ENCODE results near the gene LRRC75A. TPM values are rescaled to one million over a fixed set of nuclear protein-coding genes. Genes with fewer than 3 reads are reported as not detected.
A peak's percentile ranks its signal among the peaks of the same experiment; 100 is the strongest.

Gene LRRC75A
- total and polyA plus RNA-seq, 2 experiments from 2014 or later = 5.3 to 26.2 TPM

GRCh38 chr17:16488968-16489337 is 3.0 kb downstream of the LRRC75A start:
- Histone ChIP-seq H3K4me3 (no peak overlapping the region), H4K20me1 (replicated peaks; ENCODE audit: insufficient read depth) (0 out of 2 replicates have a peak, but pooled peaks cover 3% of the 10 kb centered on the region), H3K9me2 (ENCODE audit: insufficient read depth) (no peaks in the 10 kb centered on the region), H3K27ac (ENCODE audit: low read depth) (no peak overlapping the region), H3F3A (replicated peaks; ENCODE audit: low read depth) (peaks cover 35% of the 10 kb centered on the region), H3K27me3 (ENCODE audit: insufficient read depth) (no peaks in the 10 kb centered on the region), H3K36me3 (ENCODE audit: insufficient read depth) (no peaks in the 10 kb centered on the region; the same call in 1 of the 2 replicates), H3K4me2 (peak overlapping the region; percentile 67), H3K79me2 (replicated peaks; ENCODE audit: insufficient read depth) (peaks cover 34% of the 10 kb centered on the region), H3K4me1 (ENCODE audit: insufficient read depth) (peaks cover 60% of the 10 kb centered on the region), H2AFZ (no peak overlapping the region)
- DNase-seq (ENCODE audit: low spot score) (no peak), ATAC-seq (no peak)
- peaks cover 39% of the 10 kb centered on the region for H3K27me3 Mint-ChIP-seq (ENCODE audit: insufficient read depth, low read depth, poor library complexity)
- H3K9me3 Mint-ChIP-seq = no peaks in the 10 kb centered on the region
- H3K36me3 Mint-ChIP-seq (ENCODE audit: low read depth) = peaks cover 9% of the 10 kb centered on the region; the same call in 2 of the 3 replicates
- TF ChIP-seq ZNF114 (CRISPR knock-in tag; IDR thresholded peaks at IDR 0.05) = no peak
- no peak for TF ChIP-seq ZNF462 (CRISPR knock-in tag; IDR thresholded peaks at IDR 0.05)
- TF ChIP-seq EZH2 (IDR thresholded peaks at IDR 0.05; ENCODE audit: low read depth, unreplicated experiment) = no peak
- TF ChIP-seq ETS1 (IDR thresholded peaks at IDR 0.05) = no peak
- TF ChIP-seq NANOG (IDR thresholded peaks at IDR 0.05; ENCODE audit: borderline replicate concordance) = no peak
- TF ChIP-seq REST (IDR thresholded peaks at IDR 0.05; ENCODE audit: unreplicated experiment) = no peak
- no peak for TF ChIP-seq ZNF331 (CRISPR knock-in tag; IDR thresholded peaks at IDR 0.05; ENCODE audit: low read depth)
- TF ChIP-seq CREB1 (CRISPR knock-in tag; IDR thresholded peaks at IDR 0.05; ENCODE audit: low read depth) = no peak
- no peak for TF ChIP-seq POLR2AphosphoS5 (IDR thresholded peaks at IDR 0.05; ENCODE audit: low read depth)
- TF ChIP-seq EZH2phosphoT487 (IDR thresholded peaks at IDR 0.05; ENCODE audit: unreplicated experiment) = no peak
- TF ChIP-seq JUNB (IDR thresholded peaks at IDR 0.05; ENCODE audit: unreplicated experiment) = no peak
- no peak for TF ChIP-seq STAT1 (IDR thresholded peaks at IDR 0.05; ENCODE audit: unreplicated experiment)
- TF ChIP-seq CTCF (conservative IDR thresholded peaks at IDR 0.05; ENCODE audit: low read depth in 2 of 2) = no peak
- peak overlapping the region; percentile 6; the same call in 1 of the 3 replicates for H3K4me3 Mint-ChIP-seq
- peaks cover 78% of the 10 kb centered on the region for H3K4me1 Mint-ChIP-seq
- no peak overlapping the region for H3K27ac Mint-ChIP-seq
